HepG2 (cell line): Measurements from ENCODE around the gene SHISA9. TPM values are rescaled to one million over a fixed set of nuclear protein-coding genes. Genes with fewer than 3 reads are reported as not detected.

Source experiments
- ATAC-seq: fragments of 200-7000 bp; cut with Tn5 transposase; 3 replicates; pipeline ENCODE4 v1.9.1; 2020; ENCODE audit warnings: mild to moderate bottlenecking, moderate library complexity
- BruUV-seq: library from RNA; stranded (reverse); fragments of 400-500 nt; replicated peaks from 2 replicates; lab custom pipeline; 2021; lab: Mats Ljungman, UMichigan
- CTCF ChIA-PET: fragments of 300-600 bp; formaldehyde crosslinking; extraction: SDS; loops from one replicate; lab custom pipeline; 2021; ENCODE audit warnings: low total read pairs, inconsistent platforms, low intra/inter-chr PET ratio; lab: Yijun Ruan, JAX
- POLR2A ChIA-PET: fragments of 350-600 bp; sonication (Branson Sonifier 250); formaldehyde crosslinking; loops from one replicate; lab custom pipeline; 2020; ENCODE audit warnings: antibody characterized with exemption, inconsistent platforms; lab: Yijun Ruan, JAX
- DNase-seq: peaks from one replicate; pipeline ENCODE4 v3.0.0-alpha.2; 2015; ENCODE audit warnings: low spot score
- FAIRE-seq: peaks from 3 replicates; lab custom pipeline; 2011; peaks lifted over from hg19 to GRCh38; lab: Jason Lieb, UNC
- H2AFZ ChIP-seq: one replicate; pipeline ENCODE4 v1.6.1; 2011; ENCODE audit warnings: low read length, inconsistent platforms
- H3K27ac ChIP-seq: fragments of 300-600 bp; 3 replicates; pipeline ENCODE4 v1.8.0; 2011; ENCODE audit warnings: mixed run types, mild to moderate bottlenecking, mixed read lengths, low read length, inconsistent platforms; ENCODE audit not compliant: insufficient read depth; ENCODE audit errors: extremely low read length
- H3K27me3 ChIP-seq, 2 experiments: fragments of 200-600 bp in 1 of 2; 2 replicates in 1 of 2; 3 replicates in 1 of 2; pipeline versions ENCODE4 v1.6.0 to v1.8.0; 2011; ENCODE audit warnings: low read length in 2 of 2, mild to moderate bottlenecking in 2 of 2, moderate library complexity in 2 of 2, inconsistent platforms in 1 of 2; ENCODE audit not compliant: insufficient read depth in 2 of 2, control insufficient read depth in 1 of 2
- H3K36me3 ChIP-seq, 2 experiments: fragments of 200-600 bp in 1 of 2; replicated peaks in 1 of 2; 2 replicates in 1 of 2; 3 replicates in 1 of 2; pipeline versions ENCODE4 v1.5.1 to v1.8.0; 2011; ENCODE audit warnings: low read length in 2 of 2, inconsistent platforms in 1 of 2; ENCODE audit not compliant: insufficient read depth in 2 of 2, control insufficient read depth in 1 of 2
- H3K4me1 ChIP-seq: 2 replicates; pipeline ENCODE4 v1.5.1; 2012; ENCODE audit warnings: low read length, inconsistent platforms; ENCODE audit not compliant: insufficient read depth
- H3K4me2 ChIP-seq: 2 replicates; pipeline ENCODE4 v1.6.0; 2011; ENCODE audit warnings: low read depth, low read length, inconsistent platforms
- H3K4me3 ChIP-seq, 3 experiments: fragments of 200-600 bp in 1 of 3; sonication (generic), shearing (Covaris generic) in 1 of 3; replicated peaks in 1 of 3; 2 replicates each; pipeline ENCODE4 v1.5.1; 2011 to 2016; ENCODE audit warnings: low read length in 3 of 3, inconsistent platforms in 2 of 3, low read depth in 2 of 3, mild to moderate bottlenecking in 2 of 3, control low read depth in 1 of 3, mixed read lengths in 1 of 3; ENCODE audit not compliant: insufficient read depth in 1 of 3
- H3K79me2 ChIP-seq: one replicate; pipeline ENCODE4 v1.6.1; 2011; ENCODE audit warnings: low read length, inconsistent platforms; ENCODE audit not compliant: insufficient read depth
- H3K9ac ChIP-seq: 2 replicates; pipeline ENCODE4 v1.6.0; 2011; ENCODE audit warnings: mild to moderate bottlenecking, low read depth, low read length, inconsistent platforms; ENCODE audit not compliant: insufficient read depth
- H3K9me3 ChIP-seq: 2 replicates; pipeline ENCODE4 v1.5.1; 2012; ENCODE audit warnings: mild to moderate bottlenecking, low read length
- H4K20me1 ChIP-seq: 2 replicates; pipeline ENCODE4 v1.6.0; 2011; ENCODE audit warnings: inconsistent platforms, mild to moderate bottlenecking, low read length, moderate library complexity; ENCODE audit not compliant: insufficient read depth
- ZNF468 ChIP-seq: sonication (generic); formaldehyde crosslinking; IDR thresholded peaks from 2 replicates; pipeline ENCODE4 v1.8.0; 2022; ENCODE audit warnings: mild to moderate bottlenecking, moderate library complexity, missing genetic modification reagents
- WGBS: methylation state at CpG from one replicate; pipeline ENCODE4 v1.1.6; 2017; ENCODE audit warnings: low lambda C conversion rate; 5-methylcytosine and 5-hydroxymethylcytosine counted together
- in situ Hi-C: cut with HindIII; loops from 2 replicates; pipeline ENCODE4 v1.10.0; 2017; ENCODE audit warnings: low pct_unique_long_range_greater_than_20kb; ENCODE audit not compliant: extremely low pct_ligation_motif_present
- intact Hi-C: fragments of 100-400 bp; cut with micrococcal nuclease; formaldehyde crosslinking; loops from one replicate; pipeline ENCODE4 v1.10.0; 2022; ENCODE audit not compliant: unreplicated experiment
- polyA plus RNA-seq, 8 experiments: library from polyadenylated mRNA; depleted of rRNA in 3 of 8; stranded (reverse) in 7 of 8; unstranded in 1 of 8; fragments of >200 nt; fragmentation: Illumina TruSeq in 4 of 8; extraction: Trizol in 4 of 8; gene quantifications; 2 replicates each; pipeline versions ENCODE4 v1.2.1 to v1.2.3, GENCODE V29; 2011 to 2016; ENCODE audit warnings: low read depth in 4 of 8, missing spikeins in 1 of 8, mixed read lengths in 1 of 8; ENCODE audit not compliant: insufficient read depth in 1 of 8
- total RNA-seq, 5 experiments: library from RNA; depleted of rRNA; stranded (reverse); fragments of >200 nt; fragmentation: Illumina TruSeq; extraction: Trizol; gene quantifications; 2 replicates each; pipeline ENCODE4 v1.2.3, GENCODE V29; 2016; ENCODE audit warnings: low read depth in 1 of 5
- TF ChIP-seq, protein P1 (sequence below): IDR thresholded peaks from 2 replicates; pipeline ENCODE4 v1.6.1; 2018; ENCODE audit warnings: missing genetic modification reagents
- TF ChIP-seq, protein P2 (sequence below): sonication (generic); formaldehyde crosslinking; IDR thresholded peaks from one replicate; pipeline ENCODE4 v1.5.1; 2020; ENCODE audit warnings: mild to moderate bottlenecking, missing genetic modification reagents; ENCODE audit errors: not compliant biosample characterization
- TF ChIP-seq, protein P3 (sequence below): sonication (generic); formaldehyde crosslinking; IDR thresholded peaks from 2 replicates; pipeline ENCODE4 v1.5.0; 2020; ENCODE audit warnings: missing genetic modification reagents, mild to moderate bottlenecking, borderline replicate concordance

The SHISA9 gene
- total and polyA plus RNA-seq, 2 of the 13 experiments (the other 11 are each of a cell fraction or from before 2014, with no cell fraction given): 0.01 TPM; not detected in 1

DNA sequence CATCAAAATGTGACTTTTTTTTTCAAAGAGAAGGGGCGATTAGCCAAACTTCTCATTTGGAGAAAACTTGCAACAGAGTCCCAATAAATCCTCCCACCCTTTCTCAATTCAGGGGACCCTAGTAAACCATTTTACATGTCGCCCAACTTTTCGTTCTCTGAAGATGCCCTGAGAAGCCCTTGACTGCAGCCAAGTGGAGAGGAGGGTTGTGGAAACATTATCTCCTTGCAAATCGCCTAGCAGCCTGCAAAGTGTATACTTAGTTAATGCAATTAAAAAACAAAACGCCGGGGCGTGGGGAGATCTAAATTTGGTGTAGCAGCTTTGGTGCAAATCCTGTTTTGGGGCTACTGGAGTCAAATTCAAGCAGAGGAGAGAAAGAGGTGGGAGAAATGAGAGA lies 1.2 kb upstream of the SHISA9 start:
- no peak for FAIRE-seq
- intact Hi-C loops (no loop called here), in situ Hi-C loops (no loop called here)
- H3K4me3 ChIP-seq: no peak overlapping the region
- no peaks in the 10 kb centered on the region for H3K9me3 ChIP-seq
- no peak overlapping the region for H2AFZ ChIP-seq
- POLR2A ChIA-PET: no interaction called here
- no peaks in the 10 kb centered on the region for H3K36me3 ChIP-seq
- H4K20me1 ChIP-seq: no peaks in the 10 kb centered on the region; the same call in 1 of the 2 replicates
- no peak overlapping the region for H3K27ac ChIP-seq
- no peak for DNase-seq
- BruUV-seq: no TSS peak
- no peaks in the 10 kb centered on the region for H3K79me2 ChIP-seq
- no peak overlapping the region for H3K4me2 ChIP-seq
- WGBS: 1% methylated on average over 7 of the region's 7 CpGs
- no peaks in the 10 kb centered on the region for H3K4me1 ChIP-seq
- peaks cover 14 to 55% of the 10 kb centered on the region in 2 experiments for H3K27me3 ChIP-seq
- TF ChIP-seq, protein P1, sequence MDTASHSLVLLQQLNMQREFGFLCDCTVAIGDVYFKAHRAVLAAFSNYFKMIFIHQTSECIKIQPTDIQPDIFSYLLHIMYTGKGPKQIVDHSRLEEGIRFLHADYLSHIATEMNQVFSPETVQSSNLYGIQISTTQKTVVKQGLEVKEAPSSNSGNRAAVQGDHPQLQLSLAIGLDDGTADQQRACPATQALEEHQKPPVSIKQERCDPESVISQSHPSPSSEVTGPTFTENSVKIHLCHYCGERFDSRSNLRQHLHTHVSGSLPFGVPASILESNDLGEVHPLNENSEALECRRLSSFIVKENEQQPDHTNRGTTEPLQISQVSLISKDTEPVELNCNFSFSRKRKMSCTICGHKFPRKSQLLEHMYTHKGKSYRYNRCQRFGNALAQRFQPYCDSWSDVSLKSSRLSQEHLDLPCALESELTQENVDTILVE (CRISPR knock-in tag): no peak
- no peak for TF ChIP-seq ZNF468 (CRISPR knock-in tag)
- TF ChIP-seq, protein P2, sequence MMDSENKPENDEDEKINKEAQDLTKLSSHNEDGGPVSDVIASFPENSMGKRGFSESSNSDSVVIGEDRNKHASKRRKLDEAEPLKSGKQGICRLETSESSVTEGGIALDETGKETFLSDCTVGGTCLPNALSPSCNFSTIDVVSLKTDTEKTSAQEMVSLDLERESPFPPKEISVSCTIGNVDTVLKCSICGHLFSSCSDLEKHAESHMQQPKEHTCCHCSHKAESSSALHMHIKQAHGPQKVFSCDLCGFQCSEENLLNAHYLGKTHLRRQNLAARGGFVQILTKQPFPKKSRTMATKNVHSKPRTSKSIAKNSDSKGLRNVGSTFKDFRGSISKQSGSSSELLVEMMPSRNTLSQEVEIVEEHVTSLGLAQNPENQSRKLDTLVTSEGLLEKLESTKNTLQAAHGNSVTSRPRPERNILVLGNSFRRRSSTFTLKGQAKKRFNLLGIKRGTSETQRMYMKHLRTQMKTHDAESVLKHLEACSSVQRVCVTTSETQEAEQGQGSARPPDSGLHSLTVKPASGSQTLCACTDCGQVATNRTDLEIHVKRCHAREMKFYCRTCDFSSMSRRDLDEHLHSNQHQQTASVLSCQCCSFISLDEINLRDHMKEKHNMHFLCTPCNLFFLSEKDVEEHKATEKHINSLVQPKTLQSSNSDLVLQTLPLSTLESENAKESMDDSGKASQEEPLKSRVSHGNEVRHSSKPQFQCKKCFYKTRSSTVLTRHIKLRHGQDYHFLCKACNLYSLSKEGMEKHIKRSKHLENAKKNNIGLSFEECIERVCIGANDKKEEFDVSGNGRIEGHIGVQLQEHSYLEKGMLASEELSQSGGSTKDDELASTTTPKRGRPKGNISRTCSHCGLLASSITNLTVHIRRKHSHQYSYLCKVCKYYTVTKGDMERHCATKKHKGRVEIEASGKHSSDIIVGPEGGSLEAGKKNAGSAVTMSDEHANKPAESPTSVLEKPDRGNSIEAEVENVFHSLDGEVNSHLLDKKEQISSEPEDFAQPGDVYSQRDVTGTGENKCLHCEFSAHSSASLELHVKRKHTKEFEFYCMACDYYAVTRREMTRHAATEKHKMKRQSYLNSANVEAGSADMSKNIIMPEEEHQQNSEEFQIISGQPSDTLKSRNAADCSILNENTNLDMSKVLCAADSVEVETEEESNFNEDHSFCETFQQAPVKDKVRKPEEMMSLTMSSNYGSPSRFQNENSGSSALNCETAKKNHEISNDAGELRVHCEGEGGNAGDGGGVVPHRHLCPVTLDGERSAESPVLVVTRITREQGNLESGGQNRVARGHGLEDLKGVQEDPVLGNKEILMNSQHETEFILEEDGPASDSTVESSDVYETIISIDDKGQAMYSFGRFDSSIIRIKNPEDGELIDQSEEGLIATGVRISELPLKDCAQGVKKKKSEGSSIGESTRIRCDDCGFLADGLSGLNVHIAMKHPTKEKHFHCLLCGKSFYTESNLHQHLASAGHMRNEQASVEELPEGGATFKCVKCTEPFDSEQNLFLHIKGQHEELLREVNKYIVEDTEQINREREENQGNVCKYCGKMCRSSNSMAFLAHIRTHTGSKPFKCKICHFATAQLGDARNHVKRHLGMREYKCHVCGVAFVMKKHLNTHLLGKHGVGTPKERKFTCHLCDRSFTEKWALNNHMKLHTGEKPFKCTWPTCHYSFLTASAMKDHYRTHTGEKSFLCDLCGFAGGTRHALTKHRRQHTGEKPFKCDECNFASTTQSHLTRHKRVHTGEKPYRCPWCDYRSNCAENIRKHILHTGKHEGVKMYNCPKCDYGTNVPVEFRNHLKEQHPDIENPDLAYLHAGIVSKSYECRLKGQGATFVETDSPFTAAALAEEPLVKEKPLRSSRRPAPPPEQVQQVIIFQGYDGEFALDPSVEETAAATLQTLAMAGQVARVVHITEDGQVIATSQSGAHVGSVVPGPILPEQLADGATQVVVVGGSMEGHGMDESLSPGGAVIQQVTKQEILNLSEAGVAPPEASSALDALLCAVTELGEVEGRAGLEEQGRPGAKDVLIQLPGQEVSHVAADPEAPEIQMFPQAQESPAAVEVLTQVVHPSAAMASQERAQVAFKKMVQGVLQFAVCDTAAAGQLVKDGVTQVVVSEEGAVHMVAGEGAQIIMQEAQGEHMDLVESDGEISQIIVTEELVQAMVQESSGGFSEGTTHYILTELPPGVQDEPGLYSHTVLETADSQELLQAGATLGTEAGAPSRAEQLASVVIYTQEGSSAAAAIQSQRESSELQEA (CRISPR knock-in tag): no peak
- TF ChIP-seq, protein P3, sequence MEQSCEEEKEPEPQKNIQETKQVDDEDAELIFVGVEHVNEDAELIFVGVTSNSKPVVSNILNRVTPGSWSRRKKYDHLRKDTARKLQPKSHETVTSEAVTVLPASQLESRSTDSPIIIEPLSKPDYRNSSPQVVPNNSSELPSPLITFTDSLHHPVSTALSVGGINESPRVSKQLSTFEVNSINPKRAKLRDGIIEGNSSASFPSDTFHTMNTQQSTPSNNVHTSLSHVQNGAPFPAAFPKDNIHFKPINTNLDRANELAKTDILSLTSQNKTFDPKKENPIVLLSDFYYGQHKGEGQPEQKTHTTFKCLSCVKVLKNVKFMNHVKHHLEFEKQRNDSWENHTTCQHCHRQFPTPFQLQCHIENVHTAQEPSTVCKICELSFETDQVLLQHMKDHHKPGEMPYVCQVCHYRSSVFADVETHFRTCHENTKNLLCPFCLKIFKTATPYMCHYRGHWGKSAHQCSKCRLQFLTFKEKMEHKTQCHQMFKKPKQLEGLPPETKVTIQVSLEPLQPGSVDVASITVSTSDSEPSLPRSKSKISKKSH (CRISPR knock-in tag): no peak
- no peak for ATAC-seq
- CTCF ChIA-PET: no interaction called here
- H3K9ac ChIP-seq: no peak overlapping the region
